Measurements from ENCODE around the gene ABLIM2.

The ABLIM2 gene

GRCh38 chr4:8109406-8110065 is 49.1 kb downstream of the ABLIM2 start:
- TF ChIP-seq CTCF (conservative IDR thresholded peaks at IDR 0.05; ENCODE audit: low read length) = no peak
- no peak for DNase-seq (ENCODE audit: low read depth)
- no peak overlapping the region for H3K4me3 ChIP-seq (ENCODE audit: low read length)

- no peak for TF ChIP-seq CTCF (conservative IDR thresholded peaks at IDR 0.05; ENCODE audit: low read length)
- H3K4me3 ChIP-seq (ENCODE audit: low read length) = no peak overlapping the region
- no peak for DNase-seq (ENCODE audit: low read depth)
Observed at GRCh38 chr4:8108991-8109390, 49.6 kb downstream of the ABLIM2 start.

GRCh38 chr4:8108261-8108660 is 50.4 kb downstream of the ABLIM2 start:
- DNase-seq (ENCODE audit: low read depth) = no peak
- TF ChIP-seq CTCF (conservative IDR thresholded peaks at IDR 0.05; ENCODE audit: low read length) = no peak

GRCh38 chr4:8107146-8107657 is 51.4 kb downstream of the ABLIM2 start:
- DNase-seq (ENCODE audit: low read depth) = no peak
- no peak overlapping the region for H3K4me3 ChIP-seq (ENCODE audit: low read length)
- no peak for TF ChIP-seq CTCF (conservative IDR thresholded peaks at IDR 0.05; ENCODE audit: low read length)

More at GRCh38 chr4:8108261-8108660, 50.4 kb downstream of the ABLIM2 start:
- no peak overlapping the region for H3K4me3 ChIP-seq (ENCODE audit: low read length)

- no peak for TF ChIP-seq CTCF (conservative IDR thresholded peaks at IDR 0.05; ENCODE audit: low read length)
- DNase-seq (ENCODE audit: low read depth) = no peak
- no peak overlapping the region for H3K4me3 ChIP-seq (ENCODE audit: low read length)
Observed at GRCh38 chr4:8106451-8107025, 52.1 kb downstream of the ABLIM2 start.

GRCh38 chr4:8105306-8106100 is 53.1 kb downstream of the ABLIM2 start:
- no peak for TF ChIP-seq CTCF (conservative IDR thresholded peaks at IDR 0.05; ENCODE audit: low read length)
- H3K4me3 ChIP-seq (ENCODE audit: low read length) = no peak overlapping the region
- DNase-seq (ENCODE audit: low read depth) = no peak

All from AG10803 (cell line).